Endothelial cell of umbilical vein (primary cell): ENCODE results near the gene CACNB3. TPM values are rescaled to one million over a fixed set of nuclear protein-coding genes. Genes with fewer than 3 reads are reported as not detected.
"Not testable (repeated sequence)": the region's sequence is repeated elsewhere in the genome, so short reads cannot be mapped to it uniquely, and the experiment has no call there.

Experiments used
- BruUV-seq: library from RNA; stranded (reverse); fragments of 400-500 nt; replicated peaks from 2 replicates; lab custom pipeline; 2021; lab: Mats Ljungman, UMichigan
- CTCF ChIA-PET: fragments of 300-600, 350-600 bp; sonication (Branson Sonifier 250); formaldehyde crosslinking; loops from one replicate; lab custom pipeline; 2021; ENCODE audit warnings: antibody characterized with exemption, inconsistent platforms; lab: Charles Lee
- POLR2A ChIA-PET: fragments of 300-600, 350-600 bp; sonication (Branson Sonifier 250); formaldehyde crosslinking; loops from one replicate; lab custom pipeline; 2021; ENCODE audit warnings: antibody characterized with exemption, inconsistent platforms; lab: Charles Lee
- DNase-seq: peaks from one replicate; pipeline ENCODE4 v3.0.0-alpha.2; 2011; ENCODE audit warnings: low read depth, low spot score
- FAIRE-seq: peaks from 2 replicates; lab custom pipeline; 2011; peaks lifted over from hg19 to GRCh38; lab: Jason Lieb, UNC
- H2AFZ ChIP-seq: 2 replicates; pipeline ENCODE4 v1.6.0; 2012; ENCODE audit warnings: low read depth, low read length, control low read depth, inconsistent platforms
- H3K27ac ChIP-seq: 2 replicates; pipeline ENCODE4 v1.5.1; 2011; ENCODE audit warnings: low read depth, mild to moderate bottlenecking, control low read depth, low read length, moderate library complexity; ENCODE audit not compliant: insufficient read depth
- H3K27me3 ChIP-seq, 2 experiments: 2 replicates each; pipeline versions ENCODE4 v1.6.0 to v1.6.1; 2011; ENCODE audit warnings: low read length in 2 of 2, mixed read lengths in 1 of 2; ENCODE audit not compliant: control insufficient read depth in 2 of 2, insufficient read depth in 2 of 2
- H3K36me3 ChIP-seq, 2 experiments: 2 replicates in 1 of 2; 3 replicates in 1 of 2; pipeline ENCODE4 v1.5.1; 2011; ENCODE audit warnings: low read length in 2 of 2, mild to moderate bottlenecking in 1 of 2, moderate library complexity in 1 of 2; ENCODE audit not compliant: control insufficient read depth in 2 of 2, insufficient read depth in 2 of 2; ENCODE audit errors: extremely low read depth in 1 of 2
- H3K4me1 ChIP-seq: 3 replicates; pipeline ENCODE4 v1.5.1; 2011; ENCODE audit warnings: mild to moderate bottlenecking, low read length; ENCODE audit not compliant: control insufficient read depth, insufficient read depth; ENCODE audit errors: extremely low read depth
- H3K4me2 ChIP-seq: 2 replicates; pipeline ENCODE4 v1.6.1; 2011; ENCODE audit warnings: low read length, control low read depth, mixed read lengths; ENCODE audit not compliant: insufficient read depth
- H3K4me3 ChIP-seq, 3 experiments: fragments of 200-600 bp in 1 of 3; sonication (generic), shearing (Covaris generic) in 1 of 3; replicated peaks in 1 of 3; 2 replicates each; pipeline ENCODE4 v1.5.1; 2011 to 2016; ENCODE audit warnings: control low read depth in 3 of 3, low read length in 3 of 3, mild to moderate bottlenecking in 2 of 3, inconsistent platforms in 1 of 3, low read depth in 1 of 3, moderate library complexity in 1 of 3; ENCODE audit not compliant: insufficient read depth in 1 of 3
- H3K79me2 ChIP-seq: 2 replicates; pipeline ENCODE4 v1.6.0; 2012; ENCODE audit warnings: low read length, inconsistent platforms; ENCODE audit not compliant: control insufficient read depth, insufficient read depth
- H3K9ac ChIP-seq: replicated peaks from 2 replicates; pipeline ENCODE3; 2011; ENCODE audit warnings: low read length, control low read depth; ENCODE audit not compliant: insufficient read depth; ENCODE audit errors: extremely low read depth
- H3K9me1 ChIP-seq: replicated peaks from 3 replicates; pipeline ENCODE4 v1.6.0; 2011; ENCODE audit warnings: mild to moderate bottlenecking, low read length; ENCODE audit not compliant: control insufficient read depth, insufficient read depth; ENCODE audit errors: extremely low read depth
- H3K9me3 ChIP-seq: replicated peaks from 2 replicates; pipeline ENCODE4 v1.5.1; 2012; ENCODE audit warnings: low read length, inconsistent platforms; ENCODE audit not compliant: control insufficient read depth, insufficient read depth
- H4K20me1 ChIP-seq: replicated peaks from 2 replicates; pipeline ENCODE3; 2011; ENCODE audit warnings: mild to moderate bottlenecking, low read length; ENCODE audit not compliant: control insufficient read depth, insufficient read depth; ENCODE audit errors: extremely low read depth
- JUN ChIP-seq: IDR thresholded peaks from 2 replicates; pipeline ENCODE4 v1.6.1; 2011; ENCODE audit warnings: borderline replicate concordance, low read depth; ENCODE audit not compliant: insufficient read length, insufficient read depth
- dilution Hi-C: fragments of 300-500 bp; cut with MboI; formaldehyde crosslinking; loops from one replicate; pipeline ENCODE4 v1.15.0; 2019; ENCODE audit warnings: low sequenced_read_pairs; ENCODE audit not compliant: extremely low pct_ligation_motif_present
- intact Hi-C: fragments of 100-400 bp; cut with micrococcal nuclease; formaldehyde crosslinking; loops from one replicate; pipeline ENCODE4 v1.10.0; 2022
- polyA plus RNA-seq, 4 experiments: library from polyadenylated mRNA; depleted of rRNA in 3 of 4; stranded (reverse) in 3 of 4; unstranded in 1 of 4; fragments of >200 nt; gene quantifications; 2 replicates each; pipeline versions ENCODE4 v1.2.1 to v1.2.3, GENCODE V29; 2011 to 2012; ENCODE audit warnings: missing spikeins in 1 of 4
- total RNA-seq: library from RNA; stranded (reverse); gene quantifications from 2 replicates; pipeline ENCODE4 v1.2.3, GENCODE V29; 2021

The CACNB3 gene
- total and polyA plus RNA-seq, 2 donors (not counting 3 experiments of a cell fraction or from before 2014, with no cell fraction given) = 37.4 to 61.8 TPM

DNA sequence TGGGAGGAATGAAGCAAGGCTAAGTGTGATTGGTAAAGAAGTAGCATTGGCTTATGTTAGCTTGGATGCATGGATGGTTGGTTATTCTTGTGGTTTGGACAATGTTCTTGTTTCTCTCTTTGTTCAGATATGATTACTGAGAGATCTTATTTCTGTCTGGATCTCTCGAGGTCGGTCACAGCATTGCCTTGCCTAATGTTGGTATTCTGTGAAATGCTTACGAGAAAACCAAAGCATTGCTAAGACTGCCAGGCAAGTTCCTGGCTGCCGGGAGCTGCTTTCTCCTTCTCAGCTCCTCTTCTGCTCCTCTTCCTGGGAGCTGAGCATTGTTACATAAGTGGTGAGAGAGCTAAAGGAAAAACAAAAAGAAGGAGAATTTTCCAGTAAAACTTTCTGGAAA lies 54.8 kb downstream of the CACNB3 start:
- no peak overlapping the region for H2AFZ ChIP-seq
- POLR2A ChIA-PET = interaction anchor here (0.6 kb wide), 1 partner anchor 13 kb away, joined by 3 read pairs; no protein-coding TSS in a partner anchor
- BruUV-seq = no TSS peak
- CTCF ChIA-PET = interaction anchor here (1.5 to 3.7 kb wide), 3 partner anchors 9 to 20 kb away, joined by 7 to 30 read pairs (median 20); no protein-coding TSS in a partner anchor
- H4K20me1 ChIP-seq = no peaks in the 10 kb centered on the region
- dilution Hi-C loops = no loop called here
- no peak for DNase-seq
- no peak overlapping the region for H3K9ac ChIP-seq
- no peaks in the 10 kb centered on the region for H3K9me3 ChIP-seq
- H3K4me2 ChIP-seq = no peak overlapping the region
- no peaks in the 10 kb centered on the region for H3K36me3 ChIP-seq
- no peak for TF ChIP-seq JUN
- no peak overlapping the region for H3K27ac ChIP-seq
- intact Hi-C loops = no loop called here
- no peaks in the 10 kb centered on the region for H3K4me1 ChIP-seq
- no peaks in the 10 kb centered on the region for H3K9me1 ChIP-seq
- H3K4me3 ChIP-seq = no peak overlapping the region
- no peaks in the 10 kb centered on the region for H3K79me2 ChIP-seq
- no peaks in the 10 kb centered on the region for H3K27me3 ChIP-seq
- no peak for FAIRE-seq

DNA sequence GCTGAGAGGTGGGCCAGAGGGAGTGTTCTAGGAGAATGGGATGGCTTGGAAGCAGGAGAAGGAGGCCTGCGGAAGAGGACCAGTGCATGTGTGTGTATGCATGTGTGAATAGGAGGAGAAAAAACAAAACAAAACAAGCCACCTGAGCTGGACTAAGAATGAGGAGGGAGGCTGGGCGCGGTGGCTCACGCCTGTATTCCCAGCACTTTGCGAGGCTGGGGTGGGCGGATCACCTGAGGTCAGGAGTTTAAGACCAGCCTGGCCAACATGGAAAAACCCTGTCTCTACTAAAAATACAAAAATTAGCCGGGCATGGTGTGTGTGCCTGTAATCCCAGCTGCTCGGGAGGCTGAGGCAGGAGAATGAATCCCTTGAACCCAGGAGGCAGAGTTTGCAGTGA lies 55.2 kb downstream of the CACNB3 start:
- FAIRE-seq, H3K9ac ChIP-seq, H4K20me1 ChIP-seq, H3K27ac ChIP-seq, H3K4me2 ChIP-seq, H3K9me3 ChIP-seq, BruUV-seq, H2AFZ ChIP-seq, intact Hi-C loops, H3K4me1 ChIP-seq, DNase-seq, H3K79me2 ChIP-seq, H3K27me3 ChIP-seq, dilution Hi-C loops, H3K9me1 ChIP-seq, H3K4me3 ChIP-seq, H3K36me3 ChIP-seq: not testable (repeated sequence)
- ChIA-PET POLR2A (interaction anchor here (0.6 kb wide), 1 partner anchor 14 kb away, joined by 3 read pairs; no protein-coding TSS in a partner anchor), CTCF (interaction anchor here (0.6 to 3.7 kb wide), 4 partner anchors 9 to 21 kb away, joined by 3 to 30 read pairs (median 14); no protein-coding TSS in a partner anchor)
